NCI-H82 treated with DMSO at 0.1 percent for 48 hours (cell line): ENCODE data around the gene LSM12.
"Not testable (repeated sequence)": the region's sequence is repeated elsewhere in the genome, so short reads cannot be mapped to it uniquely, and the experiment has no call there.

ENCODE experiments used
- DNase-seq: peaks from one replicate; lab custom pipeline; 2025; ENCODE audit not compliant: unreplicated experiment; lab: John Stamatoyannopoulos, UW

The LSM12 gene

GRCh38 chr17:44045486-44045885 is 21.0 kb downstream of the LSM12 start:
- DNase-seq, result no peak

GRCh38 chr17:44044071-44044470 is 22.4 kb downstream of the LSM12 start:
- DNase-seq, result no peak

GRCh38 chr17:44043272-44043696 is 23.2 kb downstream of the LSM12 start:
- DNase-seq, result no peak

- DNase-seq, result no peak
These were observed 26.4 kb downstream of the LSM12 start for GRCh38 chr17:44039829-44040635.

- no peak for DNase-seq
These were observed 27.9 kb downstream of the LSM12 start for GRCh38 chr17:44038604-44039011.

- no peak for DNase-seq
These were observed 29.0 kb downstream of the LSM12 start for GRCh38 chr17:44037471-44037870.

- not testable (repeated sequence) for DNase-seq
These were observed 31.8 kb downstream of the LSM12 start for GRCh38 chr17:44034688-44035087.

GRCh38 chr17:44033861-44034408 is 32.5 kb downstream of the LSM12 start:
- DNase-seq, result no peak

GRCh38 chr17:44030482-44030881 is 36.0 kb downstream of the LSM12 start:
- no peak for DNase-seq

- no peak for DNase-seq
These were observed 36.7 kb downstream of the LSM12 start for GRCh38 chr17:44029736-44030135.

GRCh38 chr17:44024853-44025252 is 41.6 kb downstream of the LSM12 start:
- DNase-seq, result no peak

- peak; percentile 79 for DNase-seq
These were observed 42.2 kb downstream of the LSM12 start for GRCh38 chr17:44024271-44024663.

GRCh38 chr17:44023545-44024270 is 42.8 kb downstream of the LSM12 start:
- no peak for DNase-seq

- DNase-seq, result peak; percentile 66
These were observed 44.2 kb downstream of the LSM12 start for GRCh38 chr17:44022246-44022645.

- not testable (repeated sequence) for DNase-seq
These were observed 45.2 kb downstream of the LSM12 start for GRCh38 chr17:44021227-44021626.

- peak; percentile 89 for DNase-seq
These were observed 51.9 kb downstream of the LSM12 start, which contains the start of gene TMEM101 for GRCh38 chr17:44014437-44015172. Gene TMEM101 (minus strand): TSS chr17:44014963. CDS start chr17:44014952, 11 bp downstream.

GRCh38 chr17:44014133-44014436 is 52.4 kb downstream of the LSM12 start:
- DNase-seq, result no peak

- no peak for DNase-seq
These were observed 53.6 kb downstream of the LSM12 start for GRCh38 chr17:44012874-44013273.

- DNase-seq, result no peak
These were observed 54.1 kb downstream of the LSM12 start for GRCh38 chr17:44012391-44012790.

GRCh38 chr17:44011876-44012275 is 54.6 kb downstream of the LSM12 start:
- DNase-seq, result no peak

- no peak for DNase-seq
These were observed 55.4 kb downstream of the LSM12 start for GRCh38 chr17:44010966-44011647.
